BLaER1 (cell line): ENCODE measurements around the gene PTGES2.
A peak's percentile ranks its signal among the peaks of the same experiment; 100 is the strongest.

Experiments
- H3K27ac ChIP-seq: shearing (Covaris generic); formaldehyde crosslinking; 2 replicates; pipeline ENCODE4 v1.8.1; 2022
- H3K27me3 ChIP-seq: shearing (Covaris generic); formaldehyde crosslinking; 2 replicates; pipeline ENCODE4 v1.8.1; 2022
- H3K36me3 ChIP-seq: shearing (Covaris generic); formaldehyde crosslinking; 2 replicates; pipeline ENCODE4 v1.8.1; 2022
- H3K4me1 ChIP-seq: shearing (Covaris generic); formaldehyde crosslinking; 2 replicates; pipeline ENCODE4 v1.8.1; 2022
- H3K4me2 ChIP-seq: shearing (Covaris generic); formaldehyde crosslinking; 2 replicates; pipeline ENCODE4 v1.8.1; 2022
- H3K4me3 ChIP-seq: shearing (Covaris generic); formaldehyde crosslinking; 2 replicates; pipeline ENCODE4 v1.8.1; 2022
- H3K9ac ChIP-seq: shearing (Covaris generic); formaldehyde crosslinking; 2 replicates; pipeline ENCODE4 v1.8.1; 2022
- H3K9me3 ChIP-seq: shearing (Covaris generic); formaldehyde crosslinking; 2 replicates; pipeline ENCODE4 v1.8.1; 2022
- H4K20me1 ChIP-seq: shearing (Covaris generic); formaldehyde crosslinking; 2 replicates; pipeline ENCODE4 v1.8.1; 2022
- Cebpa-rat ChIP-seq: shearing (Covaris generic); IDR thresholded peaks from 2 replicates; pipeline ENCODE4 v1.8.1; 2022

The PTGES2 gene

GRCh38 chr9:128148509-128149000 lies 21.0 kb upstream of the PTGES2 start:
- TF ChIP-seq Cebpa-rat, result no peak
- H3K27me3 ChIP-seq, result no peaks in the 10 kb centered on the region
- H3K4me1 ChIP-seq, result peaks cover 24% of the 10 kb centered on the region
- H3K9me3 ChIP-seq, result no peaks in the 10 kb centered on the region
- H3K4me3 ChIP-seq, result no peak overlapping the region
- no peaks in the 10 kb centered on the region for H3K36me3 ChIP-seq
- no peak overlapping the region for H3K9ac ChIP-seq
- H4K20me1 ChIP-seq, result no peaks in the 10 kb centered on the region
- no peak overlapping the region for H3K27ac ChIP-seq
- H3K4me2 ChIP-seq, result no peak overlapping the region

- Histone ChIP-seq H3K4me1 (peaks cover 32% of the 10 kb centered on the region), H3K27ac (no peak overlapping the region), H3K9me3 (no peaks in the 10 kb centered on the region), H3K27me3 (no peaks in the 10 kb centered on the region), H4K20me1 (no peaks in the 10 kb centered on the region), H3K4me2 (peak overlapping the region; percentile 71), H3K36me3 (no peaks in the 10 kb centered on the region), H3K9ac (no peak overlapping the region), H3K4me3 (no peak overlapping the region)
- TF ChIP-seq Cebpa-rat, result no peak
These were observed 19.1 kb upstream of the PTGES2 start for GRCh38 chr9:128146591-128147120.

- Histone ChIP-seq H3K4me1 (peaks cover 32% of the 10 kb centered on the region), H3K27ac (no peak overlapping the region), H3K9me3 (no peaks in the 10 kb centered on the region), H3K36me3 (no peaks in the 10 kb centered on the region), H4K20me1 (no peaks in the 10 kb centered on the region), H3K27me3 (no peaks in the 10 kb centered on the region), H3K4me2 (peak overlapping the region; percentile 71), H3K4me3 (no peak overlapping the region), H3K9ac (no peak overlapping the region)
- no peak for TF ChIP-seq Cebpa-rat
These were observed 18.4 kb upstream of the PTGES2 start for GRCh38 chr9:128145951-128146351.

GRCh38 chr9:128145536-128145935 lies 18.0 kb upstream of the PTGES2 start:
- H3K4me2 ChIP-seq, result peak overlapping the region; percentile 71
- TF ChIP-seq Cebpa-rat, result no peak
- no peaks in the 10 kb centered on the region for H3K9me3 ChIP-seq
- no peak overlapping the region for H3K27ac ChIP-seq
- H4K20me1 ChIP-seq, result no peaks in the 10 kb centered on the region
- H3K4me3 ChIP-seq, result no peak overlapping the region
- no peaks in the 10 kb centered on the region for H3K36me3 ChIP-seq
- H3K9ac ChIP-seq, result no peak overlapping the region
- H3K4me1 ChIP-seq, result peaks cover 32% of the 10 kb centered on the region
- no peaks in the 10 kb centered on the region for H3K27me3 ChIP-seq

GRCh38 chr9:128144239-128145181 lies 17.0 kb upstream of the PTGES2 start:
- H3K4me2 ChIP-seq, result no peak overlapping the region
- no peak overlapping the region for H3K4me3 ChIP-seq
- no peaks in the 10 kb centered on the region for H3K36me3 ChIP-seq
- H3K27me3 ChIP-seq, result no peaks in the 10 kb centered on the region
- H4K20me1 ChIP-seq, result no peaks in the 10 kb centered on the region
- H3K27ac ChIP-seq, result no peak overlapping the region
- no peak for TF ChIP-seq Cebpa-rat
- H3K9me3 ChIP-seq, result no peaks in the 10 kb centered on the region
- no peak overlapping the region for H3K9ac ChIP-seq
- peaks cover 32% of the 10 kb centered on the region for H3K4me1 ChIP-seq

- TF ChIP-seq Cebpa-rat, result no peak
- no peak overlapping the region for H3K4me2 ChIP-seq
These were observed 16.2 kb upstream of the PTGES2 start for GRCh38 chr9:128143525-128144238.

GRCh38 chr9:128142596-128142995 lies 15.1 kb upstream of the PTGES2 start:
- TF ChIP-seq Cebpa-rat, result no peak
- Histone ChIP-seq H3K9ac (no peak overlapping the region), H4K20me1 (no peaks in the 10 kb centered on the region), H3K27ac (no peak overlapping the region), H3K36me3 (no peaks in the 10 kb centered on the region), H3K27me3 (peaks cover 8% of the 10 kb centered on the region), H3K4me1 (peaks cover 32% of the 10 kb centered on the region), H3K9me3 (no peaks in the 10 kb centered on the region), H3K4me3 (no peak overlapping the region), H3K4me2 (no peak overlapping the region)

More at GRCh38 chr9:128143525-128144238, 16.2 kb upstream of the PTGES2 start:
- no peaks in the 10 kb centered on the region for H3K27me3 ChIP-seq
- H3K4me1 ChIP-seq, result peaks cover 32% of the 10 kb centered on the region
- H3K36me3 ChIP-seq, result no peaks in the 10 kb centered on the region
- H3K9me3 ChIP-seq, result no peaks in the 10 kb centered on the region
- no peak overlapping the region for H3K4me3 ChIP-seq
- H3K27ac ChIP-seq, result no peak overlapping the region
- H3K9ac ChIP-seq, result no peak overlapping the region
- no peaks in the 10 kb centered on the region for H4K20me1 ChIP-seq

GRCh38 chr9:128142061-128142460 lies 14.5 kb upstream of the PTGES2 start:
- H3K4me1 ChIP-seq, result peaks cover 32% of the 10 kb centered on the region
- H3K4me2 ChIP-seq, result peak overlapping the region; percentile 10; the same call in 1 of the 2 replicates
- H3K9me3 ChIP-seq, result no peaks in the 10 kb centered on the region
- no peak overlapping the region for H3K27ac ChIP-seq
- no peak for TF ChIP-seq Cebpa-rat
- H3K4me3 ChIP-seq, result no peak overlapping the region
- no peak overlapping the region for H3K9ac ChIP-seq
- no peaks in the 10 kb centered on the region for H4K20me1 ChIP-seq
- H3K27me3 ChIP-seq, result peaks cover 13% of the 10 kb centered on the region
- no peaks in the 10 kb centered on the region for H3K36me3 ChIP-seq

GRCh38 chr9:128141604-128142003 lies 14.1 kb upstream of the PTGES2 start:
- Histone ChIP-seq H3K4me2 (no peak overlapping the region), H3K36me3 (no peaks in the 10 kb centered on the region), H3K27me3 (peaks cover 18% of the 10 kb centered on the region), H3K9me3 (no peaks in the 10 kb centered on the region), H4K20me1 (no peaks in the 10 kb centered on the region), H3K4me3 (no peak overlapping the region), H3K27ac (no peak overlapping the region), H3K9ac (no peak overlapping the region), H3K4me1 (peaks cover 27% of the 10 kb centered on the region)
- TF ChIP-seq Cebpa-rat, result no peak
